ENCODE results near the gene MRS2. TPM values are rescaled to one million over a fixed set of nuclear protein-coding genes. Genes with fewer than 3 reads are reported as not detected.
A peak's percentile ranks its signal among the peaks of the same experiment; 100 is the strongest.
"Not testable (repeated sequence)": the region's sequence is repeated elsewhere in the genome, so short reads cannot be mapped to it uniquely, and the experiment has no call there.

The MRS2 gene
- polyA plus RNA-seq (2014; cell fraction: cytosol; rRNA removed): 25.5 and 31.0 TPM in 2 replicates
- polyA plus RNA-seq (2014; cell fraction: nucleus; rRNA removed): 29.6 and 32.0 TPM in 2 replicates

GRCh38 chr6:24402697-24403500, at the start of gene MRS2:
Gene MRS2, plus strand, starts transcription at chr6:24402936. Its CDS starts 111 bp downstream, at chr6:24403047.
- DNase-seq (ENCODE audit: low spot score): peak; percentile 78

GRCh38 chr6:24353861-24354260, 48.9 kb upstream of the MRS2 start:
- no peak for DNase-seq (ENCODE audit: low spot score)

GRCh38 chr6:24355393-24355792, 47.3 kb upstream of the MRS2 start:
- no peak for DNase-seq (ENCODE audit: low spot score)

- no peak for DNase-seq (ENCODE audit: low spot score)
Observed at GRCh38 chr6:24356310-24356973, 46.3 kb upstream of the MRS2 start.

- no peak for DNase-seq (ENCODE audit: low spot score)
Observed at GRCh38 chr6:24357336-24358218, 45.2 kb upstream of the MRS2 start, which contains the start of gene DCDC2. Gene DCDC2, minus strand, starts transcription at chr6:24358059. Its CDS starts 309 bp downstream, at chr6:24357750.

GRCh38 chr6:24358219-24358821, 44.4 kb upstream of the MRS2 start:
- no peak for DNase-seq (ENCODE audit: low spot score)

DNA sequence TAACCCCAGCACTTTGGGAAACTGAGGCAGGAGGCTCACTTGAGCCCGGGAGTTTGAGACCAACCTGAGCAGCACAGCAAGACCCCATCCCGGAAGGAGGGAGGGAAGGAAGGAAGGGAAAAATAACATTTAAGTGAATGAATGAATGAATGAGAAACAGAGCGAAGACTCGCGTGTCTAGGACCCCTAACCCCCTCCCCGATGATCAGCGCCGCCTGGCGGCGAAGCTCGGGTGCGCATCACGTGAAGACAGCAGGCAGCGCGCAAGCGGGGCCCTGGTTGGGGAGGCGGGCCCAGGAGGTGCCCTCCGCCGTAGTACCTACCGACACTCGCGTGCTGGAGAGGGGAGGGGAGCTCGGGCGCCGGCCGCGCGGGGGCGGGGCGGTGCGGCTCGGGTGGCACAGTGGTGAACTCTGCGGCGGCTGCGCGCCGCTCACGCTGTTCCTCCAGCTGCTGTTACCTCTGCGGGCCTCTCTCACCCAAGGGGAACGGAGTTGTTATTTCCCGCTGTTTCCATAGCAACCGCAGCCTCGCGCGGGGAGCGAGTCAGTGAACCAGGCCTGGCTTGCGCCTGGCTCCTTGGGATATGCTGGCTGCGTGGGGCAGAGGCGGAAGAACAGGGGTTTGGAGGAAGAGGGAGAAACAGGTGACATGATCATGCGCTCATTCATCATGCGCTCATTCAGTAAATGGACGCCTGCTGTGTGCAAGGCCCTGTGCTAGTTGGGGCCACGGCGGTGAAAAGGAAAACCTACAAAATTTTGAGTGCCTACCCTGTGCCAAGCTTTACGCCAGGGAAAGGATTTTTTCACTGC, 42.9 kb upstream of the MRS2 start:
- peak; percentile 92 for DNase-seq (ENCODE audit: low spot score)

GRCh38 chr6:24362363-24362762, 40.4 kb upstream of the MRS2 start:
- DNase-seq (ENCODE audit: low spot score): not testable (repeated sequence)

DNA sequence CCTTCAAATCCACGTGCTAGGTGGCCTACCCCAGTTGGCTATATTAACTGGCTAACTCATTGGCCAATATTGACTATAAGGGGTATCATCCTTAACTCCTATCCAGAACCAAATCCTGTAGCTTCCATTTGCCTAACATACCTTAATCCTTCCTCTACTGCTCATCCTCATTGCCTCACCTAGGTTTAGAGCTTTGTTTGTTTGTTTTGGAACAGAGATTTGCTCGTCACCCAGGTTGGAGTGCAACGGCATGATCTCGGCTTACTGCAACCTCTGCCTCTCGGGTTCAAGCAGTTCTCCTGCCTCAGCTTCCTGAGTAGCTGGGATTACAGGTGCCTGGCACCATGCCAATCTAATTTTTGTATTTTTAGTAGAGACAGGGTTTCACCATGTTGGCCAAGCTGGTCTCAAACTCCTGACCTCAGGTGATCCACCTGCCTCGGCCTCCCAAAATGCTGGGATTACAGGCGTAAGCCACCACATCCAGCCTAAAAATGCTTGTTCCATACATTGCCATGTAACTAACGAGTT, 37.6 kb upstream of the MRS2 start:
- DNase-seq (ENCODE audit: low spot score): not testable (repeated sequence)

DNA sequence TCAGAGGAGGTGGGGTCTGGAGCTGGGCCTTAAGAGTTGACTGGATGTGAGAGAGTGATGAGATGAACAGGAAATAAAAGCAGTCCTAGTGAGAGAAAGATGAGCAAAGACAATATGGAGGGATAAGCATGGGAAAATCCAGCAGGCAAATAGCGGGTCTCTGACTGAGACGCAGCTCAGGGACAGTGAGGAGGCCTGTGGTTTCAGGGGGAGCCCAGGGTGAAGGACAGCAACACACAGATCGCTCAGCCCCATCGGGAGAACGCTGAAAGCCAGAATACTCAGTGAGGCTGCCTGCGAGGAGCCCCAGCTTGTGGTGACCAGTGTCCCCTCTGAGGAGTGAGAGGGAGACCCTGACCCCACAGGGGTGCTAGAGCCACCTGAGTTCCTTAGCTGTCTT, 28.1 kb upstream of the MRS2 start:
- no peak for DNase-seq (ENCODE audit: low spot score)

DNA sequence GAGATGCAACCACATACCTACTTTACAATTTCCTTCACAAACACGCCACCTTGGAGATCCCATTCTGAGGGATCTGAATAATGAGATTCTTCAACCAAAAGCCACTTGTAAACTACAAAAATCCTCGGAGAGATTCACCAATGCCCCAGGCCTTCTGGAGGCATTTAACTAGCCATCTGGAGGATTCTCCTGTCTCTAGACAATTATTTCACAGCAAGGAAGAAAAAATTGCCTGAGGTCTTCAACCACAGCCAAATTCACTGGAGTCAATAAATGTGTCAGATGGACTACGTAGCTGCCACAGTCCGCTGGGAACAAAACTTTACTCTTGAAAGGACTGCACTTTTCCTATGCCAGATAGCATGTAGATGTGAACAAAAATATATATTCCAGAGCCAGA, 25.9 kb upstream of the MRS2 start:
- DNase-seq (ENCODE audit: low spot score): no peak

DNA sequence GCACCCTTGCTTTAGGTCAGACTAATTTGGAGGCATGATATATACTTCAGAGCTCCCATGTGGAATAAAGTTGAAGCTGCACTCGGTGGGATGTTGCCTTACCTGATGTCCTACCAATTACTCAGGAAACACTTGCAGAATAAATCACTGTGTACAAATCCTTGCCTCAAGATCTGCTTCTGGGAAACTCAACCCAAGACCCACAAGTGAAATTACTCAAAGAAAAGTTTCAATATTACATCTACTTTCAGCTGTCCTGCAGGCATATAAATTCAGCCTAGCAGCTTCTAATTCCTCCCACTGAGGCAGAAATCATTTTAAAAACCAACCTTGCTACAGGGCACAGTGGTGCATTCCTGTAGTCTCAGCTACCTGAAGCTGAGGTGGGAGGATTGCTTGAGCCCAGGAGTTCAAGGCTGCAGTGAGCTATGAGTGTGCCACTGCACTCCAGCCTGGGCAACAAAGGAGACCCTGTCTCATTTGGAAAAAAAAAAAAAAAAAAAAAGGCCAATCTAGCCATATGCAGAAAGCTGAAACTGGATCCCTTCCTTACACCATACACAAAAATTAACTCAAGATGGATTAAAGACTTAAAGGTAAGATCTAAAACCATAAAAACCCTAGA, 24.2 kb upstream of the MRS2 start:
- DNase-seq (ENCODE audit: low spot score): no peak

GRCh38 chr6:24381476-24382219, 21.1 kb upstream of the MRS2 start:
- no peak for DNase-seq (ENCODE audit: low spot score)

GRCh38 chr6:24382220-24382540, 20.6 kb upstream of the MRS2 start:
- DNase-seq (ENCODE audit: low spot score): no peak

GRCh38 chr6:24382891-24383494, 19.7 kb upstream of the MRS2 start:
- DNase-seq (ENCODE audit: low spot score): not testable (repeated sequence)

- DNase-seq (ENCODE audit: low spot score): not testable (repeated sequence)
Observed at GRCh38 chr6:24384369-24385130, 18.2 kb upstream of the MRS2 start.

- no peak for DNase-seq (ENCODE audit: low spot score)
Observed at GRCh38 chr6:24385536-24386269, 17.0 kb upstream of the MRS2 start.
